HEK293 (cell line): Measurements from ENCODE around the gene NFE2L1.

Experiments used
- CTCF ChIA-PET: fragments of 350-600 bp; formaldehyde crosslinking; extraction: SDS; loops from one replicate; lab custom pipeline; 2021; ENCODE audit warnings: antibody characterized with exemption; lab: Yijun Ruan, JAX
- POLR2A ChIA-PET: fragments of 300-600 bp; formaldehyde crosslinking; extraction: SDS; loops from one replicate; lab custom pipeline; 2020; ENCODE audit warnings: antibody characterized with exemption, inconsistent platforms; lab: Yijun Ruan, JAX
- H3K27ac ChIP-seq: fragments of 200-500 bp; sonication (Bioruptor generic); 2 replicates; pipeline ENCODE4 v1.5.1; 2014; ENCODE audit warnings: low read depth, low read length, control low read depth, inconsistent platforms; ENCODE audit errors: extremely low read depth
- H3K36me3 ChIP-seq, 2 experiments: fragments of 200-500 bp in 1 of 2; sonication (Bioruptor generic) in 1 of 2; 1 replicate in 1 of 2; 2 replicates in 1 of 2; pipeline ENCODE4 v1.5.1; 2014 to 2017; ENCODE audit warnings: inconsistent platforms in 2 of 2, low read length in 2 of 2; ENCODE audit not compliant: control insufficient read depth in 2 of 2, insufficient read depth in 1 of 2
- H3K4me1 ChIP-seq: fragments of 200-500 bp; sonication (Bioruptor generic); 2 replicates; pipeline ENCODE4 v1.5.1; 2014; ENCODE audit warnings: mild to moderate bottlenecking, low read length, inconsistent platforms; ENCODE audit not compliant: control insufficient read depth, insufficient read depth
- H3K4me3 ChIP-seq: 2 replicates; pipeline ENCODE4 v1.5.1; 2011; ENCODE audit warnings: low read depth, mild to moderate bottlenecking, control low read depth, low read length, moderate library complexity
- H3K9me3 ChIP-seq: fragments of 200-500 bp; sonication (Bioruptor generic); 2 replicates; pipeline ENCODE4 v1.5.1; 2014; ENCODE audit warnings: low read depth, low read length, inconsistent platforms; ENCODE audit not compliant: control insufficient read depth, insufficient read depth
- CTCF ChIP-seq: fragments of 450-650 bp; formaldehyde crosslinking; IDR thresholded peaks from 2 replicates; pipeline ENCODE4 v1.5.1; 2016; ENCODE audit warnings: missing biosample characterization, missing genetic modification characterization
- KLF1 ChIP-seq: fragments of 450-650 bp; formaldehyde crosslinking; IDR thresholded peaks from 2 replicates; pipeline ENCODE4 v1.5.1; 2016; ENCODE audit warnings: missing biosample characterization, missing genetic modification characterization
- RBAK ChIP-seq: fragments of 450-650 bp; formaldehyde crosslinking; IDR thresholded peaks from 2 replicates; pipeline ENCODE4 v1.5.1; 2016; ENCODE audit warnings: missing biosample characterization, missing genetic modification characterization
- ZBTB17 ChIP-seq: fragments of 450-650 bp; formaldehyde crosslinking; IDR thresholded peaks from 2 replicates; pipeline ENCODE4 v1.5.1; 2016; ENCODE audit warnings: missing biosample characterization, missing genetic modification characterization
- ZEB2 ChIP-seq: fragments of 450-650 bp; formaldehyde crosslinking; IDR thresholded peaks from 2 replicates; pipeline ENCODE4 v1.5.1; 2016; ENCODE audit warnings: missing biosample characterization, missing genetic modification characterization
- ZFP41 ChIP-seq: fragments of 450-650 bp; formaldehyde crosslinking; IDR thresholded peaks from 2 replicates; pipeline ENCODE4 v1.5.1; 2016; ENCODE audit warnings: missing biosample characterization, missing genetic modification characterization, borderline replicate concordance
- ZNF157 ChIP-seq: fragments of 450-650 bp; formaldehyde crosslinking; IDR thresholded peaks from 2 replicates; pipeline ENCODE4 v1.5.1; 2016; ENCODE audit warnings: missing biosample characterization, missing genetic modification characterization
- ZNF350 ChIP-seq: fragments of 450-650 bp; formaldehyde crosslinking; IDR thresholded peaks from 2 replicates; pipeline ENCODE4 v1.5.0; 2017; ENCODE audit warnings: missing biosample characterization, mild to moderate bottlenecking, missing genetic modification characterization
- ZNF404 ChIP-seq: fragments of 450-650 bp; formaldehyde crosslinking; IDR thresholded peaks from 2 replicates; pipeline ENCODE4 v1.5.1; 2017; ENCODE audit warnings: missing biosample characterization, missing genetic modification characterization
- ZNF585B ChIP-seq: fragments of 450-650 bp; formaldehyde crosslinking; IDR thresholded peaks from 2 replicates; pipeline ENCODE4 v1.5.1; 2016; ENCODE audit warnings: missing biosample characterization, missing genetic modification characterization
- ZNF596 ChIP-seq: fragments of 450-650 bp; IDR thresholded peaks from 2 replicates; pipeline ENCODE4 v1.5.0; 2018; ENCODE audit warnings: missing biosample characterization, mild to moderate bottlenecking, missing genetic modification characterization, moderate library complexity
- ZNF707 ChIP-seq: fragments of 450-650 bp; formaldehyde crosslinking; IDR thresholded peaks from 2 replicates; pipeline ENCODE4 v1.5.1; 2016; ENCODE audit warnings: missing biosample characterization, missing genetic modification characterization
- ZNF76 ChIP-seq: fragments of 450-650 bp; formaldehyde crosslinking; IDR thresholded peaks from 2 replicates; pipeline ENCODE4; 2016; ENCODE audit warnings: low read depth, missing biosample characterization, missing genetic modification characterization, borderline replicate concordance
- ZNF776 ChIP-seq: fragments of 450-650 bp; formaldehyde crosslinking; IDR thresholded peaks from 2 replicates; pipeline ENCODE4 v1.5.0; 2017; ENCODE audit warnings: missing biosample characterization, missing genetic modification characterization, borderline replicate concordance
- ZNF791 ChIP-seq: fragments of 450-650 bp; formaldehyde crosslinking; IDR thresholded peaks from 2 replicates; pipeline ENCODE4 v1.5.1; 2016; ENCODE audit warnings: missing biosample characterization, missing genetic modification characterization
- ZNF837 ChIP-seq: fragments of 450-650 bp; formaldehyde crosslinking; IDR thresholded peaks from 2 replicates; pipeline ENCODE4 v1.5.1; 2016; ENCODE audit warnings: missing biosample characterization, missing genetic modification characterization
- TF ChIP-seq, protein P1 (sequence below): fragments of 450-650 bp; formaldehyde crosslinking; IDR thresholded peaks from 2 replicates; pipeline ENCODE4 v1.5.1; 2016; ENCODE audit warnings: missing biosample characterization, missing genetic modification characterization
- TF ChIP-seq, protein P2 (sequence below): fragments of 450-650 bp; formaldehyde crosslinking; IDR thresholded peaks from 2 replicates; pipeline ENCODE4 v1.5.1; 2017; ENCODE audit warnings: missing biosample characterization, missing genetic modification characterization
- TF ChIP-seq, protein P3 (sequence below): fragments of 450-650 bp; formaldehyde crosslinking; IDR thresholded peaks from 2 replicates; pipeline ENCODE4 v1.5.1; 2016; ENCODE audit warnings: missing biosample characterization, missing genetic modification characterization
- TF ChIP-seq, protein P4 (sequence below): fragments of 450-650 bp; formaldehyde crosslinking; IDR thresholded peaks from 2 replicates; pipeline ENCODE4 v1.5.1; 2016; ENCODE audit warnings: missing biosample characterization, missing genetic modification characterization

NFE2L1 gene

GRCh38 chr17:48010193-48010592, 38.0 kb upstream of the NFE2L1 start:
- POLR2A ChIA-PET, result interaction anchor here (0.6 to 2.5 kb wide), 4 partner anchors 34 to 189 kb away, joined by 3 to 12 read pairs (median 4); partner anchors contain the start of genes CDK5RAP3, LRRC46, MRPL10 and OSBPL7
- no peaks in the 10 kb centered on the region for H3K36me3 ChIP-seq

DNA sequence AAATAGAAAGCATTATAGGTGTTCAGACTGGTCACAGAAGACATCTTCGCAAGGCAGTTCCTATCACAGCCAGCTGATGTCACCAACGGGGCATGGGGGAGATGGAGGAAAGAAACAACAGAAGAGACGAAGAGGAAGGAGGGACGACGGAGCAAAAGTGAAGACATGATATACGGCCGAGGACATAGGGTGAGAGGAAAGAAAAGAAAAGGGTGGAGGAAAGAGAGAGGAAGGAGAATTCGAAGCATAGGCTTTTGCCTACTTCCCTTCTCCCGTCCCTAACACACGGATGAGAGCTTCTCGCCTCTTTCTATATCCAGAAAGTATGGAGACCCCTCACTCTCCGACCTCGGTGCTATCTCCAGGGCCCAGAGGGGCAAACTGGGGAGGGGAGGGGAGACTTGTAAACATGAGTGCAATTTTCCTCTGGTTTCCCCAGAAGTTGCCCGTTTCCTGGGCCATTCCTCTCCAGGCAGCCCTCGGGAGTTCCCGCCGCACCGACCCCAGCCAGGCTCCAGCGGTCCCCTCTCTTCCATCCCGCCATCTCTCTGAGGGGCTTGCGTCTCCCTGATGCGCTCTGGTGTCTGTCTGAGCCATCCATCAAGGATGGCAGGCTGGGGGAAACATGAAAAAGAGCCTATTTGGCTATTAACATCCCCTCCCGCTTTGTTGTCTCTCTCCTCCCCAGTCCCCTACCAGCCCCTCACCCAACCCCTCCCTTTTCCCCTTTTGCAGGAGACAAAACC, 36.6 kb upstream of the NFE2L1 start:
- peak overlapping the region; percentile 27 for H3K4me3 ChIP-seq
- ChIA-PET POLR2A (interaction anchor here (0.6 to 2.5 kb wide), 10 partner anchors 11 to 180 kb away, joined by 3 to 12 read pairs (median 3); partner anchors contain the start of genes CDK5RAP3, LRRC46, MRPL10 and PNPO), CTCF (interaction anchor here (0.6 to 15.5 kb wide), 27 partner anchors 8 to 1040 kb away, joined by 3 to 386 read pairs (median 4); partner anchors contain the start of genes CBX1, CDK5RAP3, NFE2L1 and PNPO)
- no peak overlapping the region for H3K27ac ChIP-seq
- peaks cover 7% of the 10 kb centered on the region for H3K4me1 ChIP-seq
- no peaks in the 10 kb centered on the region for H3K36me3 ChIP-seq
- no peaks in the 10 kb centered on the region for H3K9me3 ChIP-seq
- TF ChIP-seq ZBTB17, result peak; percentile 66
- peak; percentile 78 for TF ChIP-seq CTCF
- TF ChIP-seq ZNF350 (tag by site-specific recombination), result no peak
- no peak for TF ChIP-seq ZFP41 (tag by site-specific recombination)
- no peak for TF ChIP-seq ZNF837 (tag by site-specific recombination)
- TF ChIP-seq, protein P1, sequence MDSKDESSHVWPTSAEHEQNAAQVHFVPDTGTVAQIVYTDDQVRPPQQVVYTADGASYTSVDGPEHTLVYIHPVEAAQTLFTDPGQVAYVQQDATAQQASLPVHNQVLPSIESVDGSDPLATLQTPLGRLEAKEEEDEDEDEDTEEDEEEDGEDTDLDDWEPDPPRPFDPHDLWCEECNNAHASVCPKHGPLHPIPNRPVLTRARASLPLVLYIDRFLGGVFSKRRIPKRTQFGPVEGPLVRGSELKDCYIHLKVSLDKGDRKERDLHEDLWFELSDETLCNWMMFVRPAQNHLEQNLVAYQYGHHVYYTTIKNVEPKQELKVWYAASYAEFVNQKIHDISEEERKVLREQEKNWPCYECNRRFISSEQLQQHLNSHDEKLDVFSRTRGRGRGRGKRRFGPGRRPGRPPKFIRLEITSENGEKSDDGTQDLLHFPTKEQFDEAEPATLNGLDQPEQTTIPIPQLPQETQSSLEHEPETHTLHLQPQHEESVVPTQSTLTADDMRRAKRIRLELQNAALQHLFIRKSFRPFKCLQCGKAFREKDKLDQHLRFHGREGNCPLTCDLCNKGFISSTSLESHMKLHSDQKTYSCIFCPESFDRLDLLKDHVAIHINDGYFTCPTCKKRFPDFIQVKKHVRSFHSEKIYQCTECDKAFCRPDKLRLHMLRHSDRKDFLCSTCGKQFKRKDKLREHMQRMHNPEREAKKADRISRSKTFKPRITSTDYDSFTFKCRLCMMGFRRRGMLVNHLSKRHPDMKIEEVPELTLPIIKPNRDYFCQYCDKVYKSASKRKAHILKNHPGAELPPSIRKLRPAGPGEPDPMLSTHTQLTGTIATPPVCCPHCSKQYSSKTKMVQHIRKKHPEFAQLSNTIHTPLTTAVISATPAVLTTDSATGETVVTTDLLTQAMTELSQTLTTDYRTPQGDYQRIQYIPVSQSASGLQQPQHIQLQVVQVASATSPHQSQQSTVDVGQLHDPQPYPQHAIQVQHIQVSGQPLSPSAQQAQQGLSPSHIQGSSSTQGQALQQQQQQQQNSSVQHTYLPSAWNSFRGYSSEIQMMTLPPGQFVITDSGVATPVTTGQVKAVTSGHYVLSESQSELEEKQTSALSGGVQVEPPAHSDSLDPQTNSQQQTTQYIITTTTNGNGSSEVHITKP (tag by site-specific recombination), result peak; percentile 90
- no peak for TF ChIP-seq ZNF404 (tag by site-specific recombination)
- no peak for TF ChIP-seq RBAK
- peak; percentile 45; the same call in 1 of the 2 replicates for TF ChIP-seq ZEB2 (tag by site-specific recombination)

More at GRCh38 chr17:48010193-48010592, 38.0 kb upstream of the NFE2L1 start:
- TF ChIP-seq, protein P2, sequence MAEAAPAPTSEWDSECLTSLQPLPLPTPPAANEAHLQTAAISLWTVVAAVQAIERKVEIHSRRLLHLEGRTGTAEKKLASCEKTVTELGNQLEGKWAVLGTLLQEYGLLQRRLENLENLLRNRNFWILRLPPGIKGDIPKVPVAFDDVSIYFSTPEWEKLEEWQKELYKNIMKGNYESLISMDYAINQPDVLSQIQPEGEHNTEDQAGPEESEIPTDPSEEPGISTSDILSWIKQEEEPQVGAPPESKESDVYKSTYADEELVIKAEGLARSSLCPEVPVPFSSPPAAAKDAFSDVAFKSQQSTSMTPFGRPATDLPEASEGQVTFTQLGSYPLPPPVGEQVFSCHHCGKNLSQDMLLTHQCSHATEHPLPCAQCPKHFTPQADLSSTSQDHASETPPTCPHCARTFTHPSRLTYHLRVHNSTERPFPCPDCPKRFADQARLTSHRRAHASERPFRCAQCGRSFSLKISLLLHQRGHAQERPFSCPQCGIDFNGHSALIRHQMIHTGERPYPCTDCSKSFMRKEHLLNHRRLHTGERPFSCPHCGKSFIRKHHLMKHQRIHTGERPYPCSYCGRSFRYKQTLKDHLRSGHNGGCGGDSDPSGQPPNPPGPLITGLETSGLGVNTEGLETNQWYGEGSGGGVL (tag by site-specific recombination), result no peak
- TF ChIP-seq ZNF157 (tag by site-specific recombination), result no peak
- TF ChIP-seq, protein P3, sequence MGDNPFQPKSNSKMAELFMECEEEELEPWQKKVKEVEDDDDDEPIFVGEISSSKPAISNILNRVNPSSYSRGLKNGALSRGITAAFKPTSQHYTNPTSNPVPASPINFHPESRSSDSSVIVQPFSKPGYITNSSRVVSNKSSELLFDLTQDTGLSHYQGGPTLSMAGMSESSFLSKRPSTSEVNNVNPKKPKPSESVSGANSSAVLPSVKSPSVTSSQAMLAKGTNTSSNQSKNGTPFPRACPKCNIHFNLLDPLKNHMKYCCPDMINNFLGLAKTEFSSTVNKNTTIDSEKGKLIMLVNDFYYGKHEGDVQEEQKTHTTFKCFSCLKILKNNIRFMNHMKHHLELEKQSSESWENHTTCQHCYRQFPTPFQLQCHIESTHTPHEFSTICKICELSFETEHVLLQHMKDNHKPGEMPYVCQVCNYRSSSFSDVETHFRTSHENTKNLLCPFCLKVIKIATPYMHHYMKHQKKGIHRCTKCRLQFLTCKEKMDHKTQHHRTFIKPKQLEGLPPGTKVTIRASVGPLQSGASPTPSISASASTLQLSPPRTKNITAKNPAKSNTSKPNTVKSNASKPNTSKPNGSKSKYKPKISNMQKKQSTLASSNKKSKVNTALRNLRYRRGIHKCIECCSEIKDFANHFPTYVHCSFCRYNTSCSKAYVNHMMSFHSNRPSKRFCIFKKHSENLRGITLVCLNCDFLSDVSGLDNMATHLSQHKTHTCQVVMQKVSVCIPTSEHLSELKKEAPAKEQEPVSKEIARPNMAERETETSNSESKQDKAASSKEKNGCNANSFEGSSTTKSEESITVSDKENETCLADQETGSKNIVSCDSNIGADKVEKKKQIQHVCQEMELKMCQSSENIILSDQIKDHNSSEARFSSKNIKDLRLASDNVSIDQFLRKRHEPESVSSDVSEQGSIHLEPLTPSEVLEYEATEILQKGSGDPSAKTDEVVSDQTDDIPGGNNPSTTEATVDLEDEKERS (tag by site-specific recombination), result no peak
- no peak for TF ChIP-seq ZNF791
- TF ChIP-seq ZNF776, result no peak
- TF ChIP-seq, protein P4, sequence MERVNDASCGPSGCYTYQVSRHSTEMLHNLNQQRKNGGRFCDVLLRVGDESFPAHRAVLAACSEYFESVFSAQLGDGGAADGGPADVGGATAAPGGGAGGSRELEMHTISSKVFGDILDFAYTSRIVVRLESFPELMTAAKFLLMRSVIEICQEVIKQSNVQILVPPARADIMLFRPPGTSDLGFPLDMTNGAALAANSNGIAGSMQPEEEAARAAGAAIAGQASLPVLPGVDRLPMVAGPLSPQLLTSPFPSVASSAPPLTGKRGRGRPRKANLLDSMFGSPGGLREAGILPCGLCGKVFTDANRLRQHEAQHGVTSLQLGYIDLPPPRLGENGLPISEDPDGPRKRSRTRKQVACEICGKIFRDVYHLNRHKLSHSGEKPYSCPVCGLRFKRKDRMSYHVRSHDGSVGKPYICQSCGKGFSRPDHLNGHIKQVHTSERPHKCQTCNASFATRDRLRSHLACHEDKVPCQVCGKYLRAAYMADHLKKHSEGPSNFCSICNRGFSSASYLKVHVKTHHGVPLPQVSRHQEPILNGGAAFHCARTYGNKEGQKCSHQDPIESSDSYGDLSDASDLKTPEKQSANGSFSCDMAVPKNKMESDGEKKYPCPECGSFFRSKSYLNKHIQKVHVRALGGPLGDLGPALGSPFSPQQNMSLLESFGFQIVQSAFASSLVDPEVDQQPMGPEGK (tag by site-specific recombination), result no peak
- no peak for TF ChIP-seq ZNF350 (tag by site-specific recombination)
- TF ChIP-seq ZNF585B, result no peak
- no peak for TF ChIP-seq ZNF76
- TF ChIP-seq ZNF596 (tag by site-specific recombination), result no peak
- TF ChIP-seq ZNF707 (tag by site-specific recombination), result no peak
- no peak for TF ChIP-seq KLF1 (tag by site-specific recombination)
- CTCF ChIA-PET, result interaction anchor here (0.8 to 15.5 kb wide), 11 partner anchors 9 to 167 kb away, joined by 3 to 386 read pairs (median 4); partner anchors contain the start of genes CDK5RAP3, NFE2L1 and PNPO
- Histone ChIP-seq H3K4me3 (no peak overlapping the region), H3K4me1 (peaks cover 13% of the 10 kb centered on the region), H3K9me3 (no peaks in the 10 kb centered on the region), H3K27ac (no peak overlapping the region)
